ENCODE results near the gene NLE1. TPM values are rescaled to one million over a fixed set of nuclear protein-coding genes. Genes with fewer than 3 reads are reported as not detected.
"Not testable (repeated sequence)": the region's sequence is repeated elsewhere in the genome, so short reads cannot be mapped to it uniquely, and the experiment has no call there.

The NLE1 gene
- total RNA-seq, 1 experiment from 2014 or later, result 23.3 TPM

DNA sequence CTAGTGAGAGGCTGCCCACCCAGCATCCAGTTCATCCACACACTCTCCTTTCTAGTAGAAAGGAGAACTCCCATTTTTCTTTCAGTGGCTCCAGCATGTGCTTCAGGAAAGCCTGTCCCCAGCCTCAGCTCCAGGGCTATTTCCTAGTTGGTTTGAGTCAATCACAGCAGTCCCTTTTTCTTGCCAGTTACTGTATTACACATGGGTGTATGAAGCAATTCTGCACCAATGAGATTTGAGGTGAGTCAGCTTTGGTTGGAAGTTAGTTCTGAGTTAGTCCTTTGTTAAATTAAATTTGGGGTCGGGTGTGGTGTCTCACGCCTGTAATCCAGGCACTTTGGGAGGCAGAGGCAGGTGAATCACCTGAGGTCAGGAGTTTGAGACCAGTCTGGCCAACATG lies 47.2 kb downstream of the NLE1 start:
- no peak overlapping the region for H3K4me3 ChIP-seq (ENCODE audit: low read depth, low read length, poor library complexity, severe bottlenecking)
- H3K9me3 ChIP-seq (ENCODE audit: low read depth, low read length, poor library complexity, severe bottlenecking), result no peaks in the 10 kb centered on the region
- H3K27ac ChIP-seq (ENCODE audit: low read depth, low read length, poor library complexity, severe bottlenecking), result no peak overlapping the region
- no peaks in the 10 kb centered on the region for H3K4me1 ChIP-seq (ENCODE audit: insufficient read depth, low read length, poor library complexity, severe bottlenecking)
- intact Hi-C loops (cut with micrococcal nuclease; ENCODE audit: unreplicated experiment), result no loop called here
- CTCF ChIA-PET, result no interaction called here
- no peaks in the 10 kb centered on the region for H3K27me3 ChIP-seq (replicated peaks; ENCODE audit: insufficient read depth, low read depth, low read length, poor library complexity)
- POLR2A ChIA-PET (ENCODE audit: low non-redundant PET), result no interaction called here
- no peaks in the 10 kb centered on the region for H3K36me3 ChIP-seq (ENCODE audit: insufficient read depth, low read length, poor library complexity, severe bottlenecking)
- no TSS peak for BruUV-seq (replicated peaks)
- TF ChIP-seq, protein P1, sequence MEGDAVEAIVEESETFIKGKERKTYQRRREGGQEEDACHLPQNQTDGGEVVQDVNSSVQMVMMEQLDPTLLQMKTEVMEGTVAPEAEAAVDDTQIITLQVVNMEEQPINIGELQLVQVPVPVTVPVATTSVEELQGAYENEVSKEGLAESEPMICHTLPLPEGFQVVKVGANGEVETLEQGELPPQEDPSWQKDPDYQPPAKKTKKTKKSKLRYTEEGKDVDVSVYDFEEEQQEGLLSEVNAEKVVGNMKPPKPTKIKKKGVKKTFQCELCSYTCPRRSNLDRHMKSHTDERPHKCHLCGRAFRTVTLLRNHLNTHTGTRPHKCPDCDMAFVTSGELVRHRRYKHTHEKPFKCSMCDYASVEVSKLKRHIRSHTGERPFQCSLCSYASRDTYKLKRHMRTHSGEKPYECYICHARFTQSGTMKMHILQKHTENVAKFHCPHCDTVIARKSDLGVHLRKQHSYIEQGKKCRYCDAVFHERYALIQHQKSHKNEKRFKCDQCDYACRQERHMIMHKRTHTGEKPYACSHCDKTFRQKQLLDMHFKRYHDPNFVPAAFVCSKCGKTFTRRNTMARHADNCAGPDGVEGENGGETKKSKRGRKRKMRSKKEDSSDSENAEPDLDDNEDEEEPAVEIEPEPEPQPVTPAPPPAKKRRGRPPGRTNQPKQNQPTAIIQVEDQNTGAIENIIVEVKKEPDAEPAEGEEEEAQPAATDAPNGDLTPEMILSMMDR (conservative IDR thresholded peaks at IDR 0.05; ENCODE audit: low read depth, low read length), result no peak
- TF ChIP-seq EZH2 (IDR thresholded peaks at IDR 0.05; ENCODE audit: borderline replicate concordance, low read depth, low read length, poor library complexity, severe bottlenecking), result no peak
- peak; percentile 30 for DNase-seq (ENCODE audit: low spot score)

DNA sequence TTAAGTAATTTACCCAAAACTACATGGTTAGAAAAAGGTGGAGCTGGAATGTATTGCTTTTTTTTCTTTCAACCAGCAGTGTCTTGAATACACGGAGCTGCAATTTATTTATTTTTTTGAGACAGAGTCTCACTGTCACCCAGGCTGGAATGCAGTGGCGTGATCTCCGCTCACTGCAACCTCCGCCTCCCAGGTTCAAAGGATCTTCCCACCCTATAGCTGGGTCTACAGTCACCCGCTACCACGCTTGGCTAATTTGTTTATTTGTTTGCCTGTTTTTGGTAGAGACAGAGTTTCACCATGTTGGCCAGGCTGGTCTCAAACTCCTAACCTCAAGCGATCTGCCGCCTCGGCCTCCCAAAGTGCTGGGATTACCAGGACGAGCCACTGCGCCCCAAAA lies 51.4 kb downstream of the NLE1 start:
- H3K27ac ChIP-seq (ENCODE audit: low read depth, low read length, poor library complexity, severe bottlenecking); H3K4me3 ChIP-seq (ENCODE audit: low read depth, low read length, poor library complexity, severe bottlenecking); DNase-seq (ENCODE audit: low spot score); BruUV-seq (replicated peaks); POLR2A ChIA-PET (ENCODE audit: low non-redundant PET); H3K27me3 ChIP-seq (replicated peaks; ENCODE audit: insufficient read depth, low read depth, low read length, poor library complexity); H3K4me1 ChIP-seq (ENCODE audit: insufficient read depth, low read length, poor library complexity, severe bottlenecking); H3K36me3 ChIP-seq (ENCODE audit: insufficient read depth, low read length, poor library complexity, severe bottlenecking); H3K9me3 ChIP-seq (ENCODE audit: low read depth, low read length, poor library complexity, severe bottlenecking): not testable (repeated sequence)
- intact Hi-C loops (cut with micrococcal nuclease; ENCODE audit: unreplicated experiment), result loop anchor here (1.0 kb wide), 1 partner anchor 92 kb away; no protein-coding TSS in a partner anchor
- CTCF ChIA-PET, result interaction anchor here (0.6 kb wide), 1 partner anchor 63 kb away, joined by 9 read pairs; no protein-coding TSS in a partner anchor

DNA sequence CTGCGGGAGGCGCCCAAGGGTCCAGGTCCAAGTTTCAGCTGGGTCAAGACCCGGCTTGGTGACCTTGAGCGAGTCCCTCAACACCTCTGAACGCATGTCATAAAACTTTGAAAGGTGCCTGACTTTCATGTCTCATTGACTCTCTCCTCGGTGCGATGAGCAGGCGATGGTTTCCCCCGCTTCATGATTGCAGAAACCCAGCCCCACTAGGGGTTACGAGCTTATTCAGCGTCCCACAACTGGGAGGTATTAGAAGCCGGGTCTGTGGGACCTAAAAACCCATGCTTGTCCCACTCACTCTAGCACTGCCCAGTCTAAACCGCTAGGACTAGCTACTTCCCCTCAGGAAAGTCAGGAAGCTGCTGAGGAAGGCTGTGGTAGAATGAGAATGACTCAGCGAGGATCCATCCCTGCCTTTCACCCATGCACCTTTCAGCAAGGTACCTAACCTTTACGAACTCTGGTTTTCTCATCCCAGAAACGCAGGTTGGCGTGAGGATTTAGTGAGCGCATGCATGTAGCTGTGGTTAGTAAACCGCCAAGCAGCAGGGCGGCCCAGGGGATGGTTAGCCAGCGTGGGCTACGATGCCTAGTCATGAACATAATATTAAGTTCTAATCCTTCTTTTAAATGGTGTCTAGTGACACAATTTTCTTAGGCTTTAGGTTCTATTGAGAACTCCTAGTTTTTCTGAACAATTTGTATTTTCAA lies 52.4 kb downstream of the NLE1 start:
- ChIA-PET POLR2A (ENCODE audit: low non-redundant PET) (no interaction called here), CTCF (no interaction called here)
- intact Hi-C loops (cut with micrococcal nuclease; ENCODE audit: unreplicated experiment), result loop anchor here (1.0 kb wide), 1 partner anchor 91 kb away; no protein-coding TSS in a partner anchor
- H3K27ac ChIP-seq (ENCODE audit: low read depth, low read length, poor library complexity, severe bottlenecking), result peak overlapping the region; percentile 31
- DNase-seq (ENCODE audit: low spot score), result no peak
- peak overlapping the region; percentile 63 for H3K4me3 ChIP-seq (ENCODE audit: low read depth, low read length, poor library complexity, severe bottlenecking)
- H3K36me3 ChIP-seq (ENCODE audit: insufficient read depth, low read length, poor library complexity, severe bottlenecking), result no peaks in the 10 kb centered on the region
- H3K4me1 ChIP-seq (ENCODE audit: insufficient read depth, low read length, poor library complexity, severe bottlenecking), result no peaks in the 10 kb centered on the region
- BruUV-seq (replicated peaks), result no TSS peak
- TF ChIP-seq, protein P1 (conservative IDR thresholded peaks at IDR 0.05; ENCODE audit: low read depth, low read length), result no peak
- TF ChIP-seq EZH2 (IDR thresholded peaks at IDR 0.05; ENCODE audit: borderline replicate concordance, low read depth, low read length, poor library complexity, severe bottlenecking), result no peak
- no peaks in the 10 kb centered on the region for H3K9me3 ChIP-seq (ENCODE audit: low read depth, low read length, poor library complexity, severe bottlenecking)
- no peaks in the 10 kb centered on the region for H3K27me3 ChIP-seq (replicated peaks; ENCODE audit: insufficient read depth, low read depth, low read length, poor library complexity)
